HG03103 (cell line): ENCODE measurements around the gene CNP.
"Not testable (repeated sequence)": the region's sequence is repeated elsewhere in the genome, so short reads cannot be mapped to it uniquely, and the experiment has no call there.

Source experiments
- ATAC-seq: cut with Tn5 transposase; IDR thresholded peaks from one replicate; pipeline ENCODE4 v1.9.1; 2021; ENCODE audit warnings: low read depth; ENCODE audit not compliant: unreplicated experiment

Gene CNP

GRCh38 chr17:41966463-41967140 lies at the start of gene CNP:
Gene CNP, plus strand, starts transcription at chr17:41966795. Its CDS starts 90 bp downstream, at chr17:41966885.
- peak; percentile 58 for ATAC-seq

DNA sequence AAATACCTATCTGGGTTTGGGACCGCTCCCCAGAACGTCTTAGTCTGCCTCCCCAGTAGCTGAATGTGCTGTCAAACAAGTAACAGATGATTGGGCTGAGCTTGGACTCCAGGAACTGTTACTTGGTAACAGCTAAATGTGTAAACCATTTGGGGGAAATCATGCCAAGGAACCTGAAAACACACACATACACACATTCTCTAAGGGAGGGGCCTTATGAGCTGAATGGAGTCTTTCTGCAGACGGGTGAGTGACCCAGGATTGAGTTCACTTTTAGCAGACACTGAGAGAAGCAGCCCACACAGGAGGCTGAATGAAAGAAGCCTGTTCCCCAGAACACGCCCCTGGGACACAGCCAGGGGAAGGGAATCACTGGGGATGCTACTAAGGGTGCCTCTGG lies 49.4 kb upstream of the CNP start:
- ATAC-seq: no peak

DNA sequence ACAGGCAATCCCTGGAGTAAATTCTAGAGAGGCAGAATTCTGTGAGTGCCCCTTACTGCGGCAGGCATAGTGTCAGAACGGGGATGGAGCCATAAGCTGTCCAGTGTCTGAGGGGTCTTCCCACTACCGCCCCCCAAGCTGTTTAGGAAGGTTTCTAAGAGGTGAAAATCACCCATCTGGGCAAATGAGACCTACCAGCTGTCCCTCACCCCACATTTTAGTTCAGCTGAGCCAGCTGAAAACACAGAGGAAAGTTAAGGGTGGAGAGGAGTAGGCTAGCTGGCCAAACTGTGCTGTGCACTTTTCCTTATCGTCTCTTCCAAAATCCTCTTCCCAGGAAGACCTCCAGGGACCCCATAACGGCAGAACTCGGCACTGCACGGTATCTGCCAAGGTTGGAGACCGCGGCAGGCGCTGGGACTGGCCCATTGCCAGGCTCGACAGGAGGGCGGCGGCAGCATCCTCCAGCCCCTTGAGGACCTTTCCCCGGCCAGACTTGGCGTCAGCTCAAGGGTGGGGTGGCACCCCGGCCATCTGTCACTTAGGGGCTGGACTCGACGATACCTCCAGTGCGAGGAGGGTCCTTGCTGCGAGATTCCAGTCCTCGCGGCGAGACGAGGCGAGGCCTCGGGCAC lies 48.8 kb upstream of the CNP start:
- no peak for ATAC-seq

DNA sequence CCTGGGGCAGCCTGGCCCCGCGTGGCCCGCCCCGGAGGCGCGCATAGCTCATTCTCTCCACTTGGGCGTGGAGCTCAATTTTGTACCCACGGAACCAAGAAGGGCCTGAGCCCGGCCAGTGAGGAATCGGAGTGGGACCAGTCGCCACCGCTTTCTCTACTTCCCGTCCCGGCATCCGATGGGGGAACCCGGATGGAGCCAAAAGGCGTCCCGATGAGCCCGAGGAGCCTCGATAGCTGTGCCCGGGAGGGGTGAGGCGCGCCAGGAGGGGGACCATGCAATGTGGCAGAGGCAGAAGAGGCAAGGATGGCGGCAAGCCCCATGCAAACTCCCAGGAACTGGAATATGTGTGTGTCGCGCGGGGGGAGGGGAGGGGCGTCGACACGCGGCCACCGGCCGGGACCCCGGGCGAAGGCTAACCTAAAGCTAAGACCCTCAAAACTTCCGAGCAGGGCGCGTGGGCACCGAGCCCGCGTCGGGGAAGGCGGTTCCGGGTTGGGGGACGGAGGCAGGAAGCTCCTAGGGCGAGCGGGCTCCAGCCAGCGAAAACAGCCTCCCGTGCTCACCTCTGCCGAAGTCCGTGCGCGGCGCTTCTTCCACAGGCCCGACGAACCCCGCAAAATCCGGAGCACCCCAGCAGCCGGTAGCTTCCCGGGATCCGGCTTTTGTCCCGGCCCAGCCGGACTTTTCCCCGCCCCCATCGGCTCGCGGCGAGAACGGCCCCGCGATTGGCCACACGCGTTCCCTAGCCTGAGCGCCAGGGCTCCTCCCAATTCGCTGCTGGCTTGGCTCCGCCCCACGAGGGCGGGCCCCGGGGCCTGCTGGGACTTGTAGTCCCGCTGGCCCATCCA lies 48.1 kb upstream of the CNP start, which contains the start of gene ACLY:
ACLY (minus strand) TSS at position 638 of the 851 bp plus-strand sequence. CDS start 5,078 bp downstream, outside the sequence.
- ATAC-seq: peak; percentile 84

DNA sequence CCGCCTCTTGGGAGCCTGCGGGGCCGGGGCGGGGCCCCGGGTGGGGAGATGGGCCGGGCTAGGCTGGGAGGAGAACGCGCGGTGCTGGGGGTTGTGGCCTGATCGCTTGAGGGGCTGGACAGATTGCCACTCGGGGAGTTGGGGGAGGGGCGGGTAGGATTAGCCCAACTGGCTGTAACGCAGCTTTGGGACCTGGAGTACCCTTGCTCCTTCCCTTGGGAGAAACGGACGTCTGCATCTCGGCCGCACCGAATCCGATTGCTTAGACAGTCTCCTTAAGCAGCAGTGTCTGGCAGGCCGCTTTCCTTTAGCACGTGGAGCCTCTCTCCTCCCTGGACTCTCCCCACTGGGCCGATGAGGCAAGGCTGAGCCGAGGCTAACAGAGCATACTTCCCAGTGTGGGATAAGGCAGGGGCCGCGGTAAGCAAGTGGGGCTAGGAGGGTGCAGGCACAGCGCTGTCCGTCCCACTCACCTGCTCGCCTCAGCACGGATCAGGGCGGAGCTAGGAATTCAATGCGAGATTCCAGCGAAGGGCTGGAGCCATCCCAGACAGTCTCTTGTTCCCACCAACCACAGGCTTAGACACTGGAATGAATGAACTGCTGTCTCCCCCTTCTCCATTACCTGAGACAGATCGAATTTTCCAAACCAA lies 47.3 kb upstream of the CNP start:
- ATAC-seq: peak; percentile 15

DNA sequence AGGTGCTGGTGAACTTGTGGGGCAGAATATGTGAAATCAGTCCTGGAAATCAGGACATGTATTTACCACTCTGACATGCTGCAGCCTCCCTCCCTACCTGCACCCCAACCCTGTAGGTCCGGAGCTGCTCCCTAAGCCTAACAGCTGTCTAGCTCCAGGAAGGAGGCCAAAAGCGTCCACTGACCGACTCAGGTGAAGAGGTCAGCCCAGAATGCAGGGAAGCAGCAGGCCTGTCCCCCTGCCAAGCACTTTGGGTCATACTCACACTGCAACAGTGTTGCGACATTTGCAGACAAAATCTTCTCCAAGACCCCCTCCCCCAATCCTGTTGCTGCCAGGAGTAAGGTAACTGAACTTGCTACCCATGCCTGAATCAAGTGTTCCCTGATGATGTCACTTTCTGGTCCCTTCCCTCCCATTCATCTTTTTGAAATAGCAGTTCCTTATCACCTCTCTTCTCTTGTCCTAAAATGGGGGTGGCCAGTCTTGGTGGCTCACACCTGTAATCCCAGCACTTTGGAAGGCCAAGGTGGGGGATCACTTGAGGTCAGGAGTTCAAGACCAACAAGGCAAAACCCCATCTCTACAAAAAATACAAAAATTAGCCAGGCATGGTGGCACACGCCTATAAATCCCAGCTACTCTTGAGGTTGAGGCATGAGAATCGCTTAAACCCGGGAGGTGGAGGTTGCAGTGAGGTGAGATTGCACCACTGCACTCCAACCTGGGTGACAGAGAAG lies 46.6 kb upstream of the CNP start:
- ATAC-seq: no peak

GRCh38 chr17:41920580-41920955 lies 46.0 kb upstream of the CNP start:
- no peak for ATAC-seq

DNA sequence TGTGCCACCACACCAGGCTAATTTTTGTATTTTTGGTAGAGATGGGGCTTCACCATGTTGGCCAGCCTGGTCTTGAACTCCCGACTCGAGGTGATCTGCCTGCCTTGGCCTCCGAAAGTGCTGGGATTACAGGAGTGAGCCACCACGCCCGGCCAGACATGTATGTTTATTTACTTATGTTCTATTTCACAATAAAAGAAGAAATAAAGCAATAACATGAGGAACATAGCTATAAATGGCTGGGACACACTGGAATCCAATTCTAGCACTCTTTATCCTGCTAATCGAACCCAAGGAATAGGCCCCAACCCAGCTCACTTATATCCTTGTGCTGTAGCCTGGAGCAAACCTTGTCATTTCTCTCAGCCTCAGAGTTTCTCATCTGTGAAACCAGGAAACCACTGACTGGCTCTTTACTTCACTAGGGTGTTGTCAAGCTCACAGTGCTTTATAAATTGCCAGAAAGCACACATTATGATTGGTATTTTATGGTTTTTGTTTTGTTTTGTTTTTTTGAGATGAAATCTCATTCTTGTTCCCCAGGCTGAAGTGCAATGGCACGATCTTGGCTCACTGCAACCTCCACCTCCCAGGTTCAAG lies 40.5 kb upstream of the CNP start:
- ATAC-seq: no peak

DNA sequence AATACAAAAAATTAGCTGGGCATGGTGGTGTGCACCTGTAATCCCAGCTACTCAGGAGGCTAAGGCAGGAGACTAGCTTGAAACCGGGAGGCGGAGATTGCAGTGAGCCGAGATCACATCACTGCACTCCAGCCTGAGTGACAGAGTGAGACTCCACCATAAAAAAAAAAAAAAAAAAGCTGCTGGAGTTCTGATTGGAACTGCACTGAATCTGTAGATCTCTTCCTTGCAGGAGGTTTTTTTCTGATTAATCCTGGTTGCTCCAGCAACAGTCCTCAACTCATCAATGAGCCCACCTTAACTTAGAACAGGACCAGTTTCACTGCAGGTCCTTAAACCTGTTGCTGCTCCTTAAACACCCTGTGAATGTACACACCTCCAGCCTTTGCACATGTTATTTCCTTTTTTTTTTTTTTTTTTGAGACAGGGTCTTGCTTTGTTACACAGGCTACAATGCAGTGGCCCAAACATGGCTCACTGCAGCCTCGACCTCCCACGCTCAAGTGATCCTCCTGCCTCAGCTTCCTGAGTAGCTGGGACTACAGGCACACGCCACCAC lies 37.8 kb upstream of the CNP start:
- ATAC-seq: no peak

DNA sequence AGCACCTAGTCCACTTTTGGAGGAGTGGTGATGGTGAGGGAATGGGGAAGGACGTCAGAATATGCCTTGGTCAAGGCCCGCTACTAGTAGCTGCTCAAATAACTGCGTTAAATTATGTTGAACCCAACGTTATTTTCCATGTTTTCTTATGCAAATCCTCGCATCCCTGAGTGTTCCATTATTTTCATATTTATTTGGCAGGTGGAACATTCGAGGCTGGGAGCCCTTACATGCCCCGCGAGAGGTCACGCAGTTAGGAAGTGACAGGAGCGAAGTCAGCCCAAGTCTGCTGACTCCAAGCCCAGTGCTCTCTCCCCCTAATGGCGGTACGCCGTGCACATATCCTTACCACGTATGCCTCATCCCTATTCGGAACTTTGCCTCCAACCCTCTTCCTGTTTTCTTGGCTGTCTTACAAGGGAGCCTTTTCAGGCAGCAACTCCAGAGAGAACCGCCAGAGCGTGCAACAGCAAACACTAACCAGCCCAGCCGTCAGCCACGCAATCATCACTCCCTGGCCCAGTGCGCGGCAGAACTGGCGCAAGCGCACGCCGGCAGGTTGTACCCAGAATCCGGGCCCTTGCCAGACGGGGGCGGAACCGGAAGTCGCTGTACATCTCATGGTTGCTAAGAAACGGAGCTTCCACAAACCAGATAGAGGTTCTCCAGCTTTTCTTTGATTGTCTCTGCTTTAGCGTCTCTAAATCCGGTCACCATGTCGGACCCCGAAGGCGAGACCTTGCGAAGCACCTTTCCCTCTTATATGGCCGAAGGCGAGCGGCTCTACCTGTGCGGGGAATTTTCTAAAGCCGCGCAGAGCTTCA lies 36.4 kb upstream of the CNP start, which contains the start of gene ODAD4:
ODAD4 (plus strand) TSS at position 609 of the 824 bp plus-strand sequence; CDS start at position 716, 107 bp downstream.
- peak; percentile 87 for ATAC-seq

DNA sequence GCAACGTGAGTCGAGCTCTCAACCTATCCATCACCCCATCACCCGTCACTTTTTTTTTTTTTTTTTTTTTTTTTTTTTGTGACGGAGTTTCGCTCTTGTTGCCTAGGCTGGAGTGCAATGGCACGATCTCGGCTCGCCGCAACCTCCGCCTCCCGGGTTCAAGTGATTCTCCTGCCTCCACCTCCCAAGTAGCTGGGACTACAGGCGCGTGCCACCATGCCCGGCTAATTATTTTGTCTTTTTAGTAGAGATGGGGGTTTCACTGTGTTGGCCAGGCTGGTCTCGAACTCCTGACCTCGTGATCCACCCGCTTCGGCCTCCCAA lies 35.8 kb upstream of the CNP start:
- ATAC-seq: not testable (repeated sequence)

DNA sequence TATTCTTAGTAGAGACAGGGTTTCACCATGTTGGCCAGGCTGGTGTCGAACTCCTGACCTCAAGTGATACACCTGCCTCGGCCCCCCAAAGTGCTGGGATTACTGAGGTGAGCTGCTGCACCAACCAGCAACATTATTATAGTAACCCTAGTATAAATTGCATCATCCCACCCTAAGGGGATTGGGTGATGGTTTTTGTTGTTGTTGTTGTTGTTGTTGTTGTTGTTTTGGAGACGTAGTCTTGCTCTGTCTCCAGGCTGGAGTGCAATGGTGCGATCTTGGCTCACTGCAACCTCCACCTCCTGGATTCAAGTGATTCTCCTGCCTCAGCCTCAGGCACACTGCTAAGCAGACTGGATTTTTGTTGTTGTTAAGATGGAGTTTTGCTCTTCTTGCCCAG lies 34.9 kb upstream of the CNP start:
- ATAC-seq: not testable (repeated sequence)

DNA sequence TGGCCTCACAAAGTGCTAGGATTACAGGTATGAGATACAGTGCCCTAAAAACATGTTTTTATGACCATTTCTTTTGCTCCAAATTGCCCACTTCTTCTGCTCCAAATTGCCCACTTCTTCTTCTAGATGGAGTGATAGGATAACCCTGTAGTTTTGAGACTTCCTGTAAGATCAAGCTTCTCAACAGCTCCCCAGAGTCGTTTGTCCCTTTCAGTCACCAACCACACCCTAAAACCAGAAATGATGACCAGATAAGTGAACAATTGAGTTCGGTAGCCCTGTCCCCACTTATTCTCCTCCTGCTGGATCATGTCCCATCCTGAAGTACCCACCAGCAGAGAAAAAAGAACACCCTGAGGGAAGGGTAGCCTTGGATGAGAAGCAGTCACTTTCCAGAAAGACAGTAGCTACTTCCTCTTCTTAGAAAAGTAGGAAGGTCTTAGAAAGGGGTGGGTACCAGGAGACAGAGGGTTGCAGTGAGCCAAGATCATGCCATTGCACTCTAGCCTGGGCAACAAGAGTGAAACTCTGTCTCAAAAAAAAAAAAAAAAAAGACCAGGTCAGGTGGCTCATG lies 33.7 kb upstream of the CNP start:
- ATAC-seq: no peak

- ATAC-seq: no peak
These were observed 31.0 kb upstream of the CNP start for GRCh38 chr17:41935641-41936040.

DNA sequence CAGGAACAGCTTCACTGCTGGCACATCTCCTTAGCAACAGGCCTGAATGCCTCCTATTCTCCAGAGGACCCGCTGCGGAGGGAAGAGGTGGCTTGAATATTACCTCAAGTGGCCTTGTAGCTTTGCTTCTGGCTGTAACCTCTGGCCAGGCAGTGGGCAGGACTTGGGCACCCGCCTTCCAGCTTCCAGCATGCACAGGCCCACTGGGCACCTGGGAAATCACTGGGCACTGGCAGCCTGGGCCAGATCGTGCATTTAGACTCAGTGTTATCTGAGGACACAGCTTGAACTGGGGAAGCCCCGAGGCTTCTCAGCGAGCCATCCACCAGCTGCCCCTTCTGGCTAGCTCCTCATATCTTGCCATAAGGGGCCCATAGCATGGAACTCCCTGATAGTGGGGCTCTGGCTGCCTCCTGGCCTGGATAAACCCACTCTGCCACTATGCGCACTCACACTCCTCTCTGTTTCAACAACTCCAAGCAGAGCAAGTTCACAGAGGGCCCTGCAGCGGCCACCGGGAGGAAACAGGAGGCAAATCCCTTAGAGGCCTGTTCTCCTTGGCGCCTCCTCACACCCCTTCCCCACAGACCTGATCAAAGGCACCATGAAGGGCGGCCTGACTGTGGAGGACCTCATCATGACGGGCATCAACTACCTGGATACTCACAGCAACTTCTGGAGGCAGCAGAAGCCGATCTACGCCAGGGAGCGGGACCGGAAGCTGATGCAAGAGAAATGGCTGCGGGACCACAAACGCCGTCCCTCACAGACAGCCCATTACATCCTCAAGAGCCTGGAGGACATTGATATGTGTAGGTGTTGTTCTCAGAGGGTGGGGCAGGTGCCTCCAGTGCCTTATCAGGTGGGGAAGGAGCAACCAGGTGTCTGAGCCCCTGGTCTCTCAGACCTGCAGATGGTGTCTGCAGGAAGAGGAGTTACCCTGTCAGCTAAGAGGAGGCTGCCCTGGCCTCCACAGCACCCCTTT lies 28.3 kb upstream of the CNP start:
- no peak for ATAC-seq

DNA sequence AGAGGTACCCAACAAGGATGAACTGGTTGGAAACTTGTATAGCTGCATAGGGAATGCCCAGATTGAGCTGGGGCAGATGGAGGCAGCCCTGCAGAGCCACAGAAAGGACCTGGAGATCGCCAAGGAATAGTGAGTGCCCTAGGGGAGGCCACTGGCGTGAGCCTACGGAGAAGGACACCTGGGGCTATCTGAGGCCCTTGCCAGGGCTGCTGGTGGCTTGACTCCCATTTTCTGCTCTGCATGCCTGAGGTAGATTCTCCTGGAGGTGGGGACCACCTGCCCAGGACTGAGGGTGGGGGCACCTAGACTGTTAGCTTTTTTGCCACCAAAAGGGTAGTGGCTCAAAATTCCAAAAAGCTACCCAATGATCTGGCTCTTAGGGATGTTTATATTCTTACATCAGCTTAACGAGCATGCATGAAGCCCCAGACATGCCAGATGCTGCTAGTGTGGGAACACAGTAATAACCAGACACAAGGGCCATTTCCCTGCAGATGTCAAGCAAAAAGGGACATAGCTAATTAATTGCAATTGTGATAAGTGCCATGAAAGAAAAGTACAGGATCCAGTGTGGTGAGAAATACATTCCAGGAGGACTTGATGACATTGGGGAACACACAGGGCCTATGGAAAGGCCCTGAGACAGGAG lies 27.4 kb upstream of the CNP start:
- no peak for ATAC-seq

- no peak for ATAC-seq
These were observed 26.9 kb upstream of the CNP start for GRCh38 chr17:41939693-41940090.
